HG03442 (cell line): ENCODE data around the gene PTPRF.

Source experiments
- ATAC-seq: cut with Tn5 transposase; IDR thresholded peaks from one replicate; pipeline ENCODE4 v1.9.1; 2021; ENCODE audit warnings: mild to moderate bottlenecking, moderate library complexity; ENCODE audit not compliant: unreplicated experiment

PTPRF gene

GRCh38 chr1:43600033-43601020 is 69.6 kb downstream of the PTPRF start:
- no peak for ATAC-seq

- no peak for ATAC-seq
Measured at GRCh38 chr1:43602990-43603389, 72.3 kb downstream of the PTPRF start.

- ATAC-seq: no peak
Measured at GRCh38 chr1:43604192-43604591, 73.5 kb downstream of the PTPRF start.

DNA sequence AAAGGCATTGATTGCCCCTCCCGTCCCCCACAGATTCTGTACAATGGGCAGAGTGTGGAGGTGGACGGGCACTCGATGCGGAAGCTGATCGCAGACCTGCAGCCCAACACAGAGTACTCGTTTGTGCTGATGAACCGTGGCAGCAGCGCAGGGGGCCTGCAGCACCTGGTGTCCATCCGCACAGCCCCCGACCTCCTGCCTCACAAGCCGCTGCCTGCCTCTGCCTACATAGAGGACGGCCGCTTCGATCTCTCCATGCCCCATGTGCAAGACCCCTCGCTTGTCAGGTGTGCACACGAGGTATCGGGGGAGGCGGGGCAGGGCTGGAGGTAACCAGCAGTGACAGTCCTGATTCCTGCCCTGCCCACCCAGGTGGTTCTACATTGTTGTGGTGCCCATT is 74.5 kb downstream of the PTPRF start:
- no peak for ATAC-seq

GRCh38 chr1:43605766-43606165 is 75.1 kb downstream of the PTPRF start:
- no peak for ATAC-seq

- ATAC-seq: no peak
Measured at GRCh38 chr1:43606624-43607023, 75.9 kb downstream of the PTPRF start.

GRCh38 chr1:43608827-43609226 is 78.1 kb downstream of the PTPRF start:
- ATAC-seq: no peak

- no peak for ATAC-seq
Measured at GRCh38 chr1:43610339-43610738, 79.7 kb downstream of the PTPRF start.

DNA sequence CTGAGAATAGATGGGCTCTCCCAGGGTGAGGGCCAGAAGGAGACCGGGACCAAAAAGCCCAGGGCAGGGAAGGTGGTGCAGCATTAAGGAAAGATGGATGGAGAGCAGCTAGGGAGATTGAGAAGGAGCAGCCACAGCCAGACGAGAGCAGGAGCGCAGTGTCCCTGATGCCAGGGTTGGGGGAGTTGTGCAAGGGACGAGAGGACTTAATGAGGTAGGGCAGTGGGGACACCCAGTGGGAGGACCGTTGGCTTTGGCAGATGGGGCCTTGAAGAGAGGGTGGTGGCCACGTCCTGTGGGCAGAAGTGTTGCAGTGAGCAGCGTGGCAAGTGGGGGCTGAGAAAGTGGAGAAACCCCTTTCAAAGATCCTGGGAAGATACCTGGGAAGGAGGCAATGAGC is 81.3 kb downstream of the PTPRF start:
- no peak for ATAC-seq

DNA sequence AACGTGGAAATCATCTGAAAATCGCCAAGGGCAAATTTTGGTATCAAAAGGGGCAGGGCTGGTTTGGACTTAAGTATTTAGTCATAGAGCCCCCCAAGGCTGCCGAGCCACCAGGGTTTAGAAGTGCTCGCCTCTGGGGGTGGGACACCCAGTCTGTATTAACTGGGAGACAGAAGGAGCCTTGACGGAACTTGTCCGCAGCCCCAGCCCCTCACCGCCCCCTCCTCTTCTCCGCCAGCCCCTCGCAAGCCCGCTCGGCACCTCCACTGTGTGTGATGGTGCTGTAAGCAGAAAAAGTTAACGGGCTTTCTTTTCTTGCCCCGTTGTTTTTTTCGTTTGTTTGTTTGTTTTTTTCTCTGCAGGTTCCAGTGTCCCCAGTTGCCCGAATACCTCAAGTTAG is 81.7 kb downstream of the PTPRF start:
- ATAC-seq: no peak

GRCh38 chr1:43613075-43613942 is 82.6 kb downstream of the PTPRF start:
- ATAC-seq: no peak

DNA sequence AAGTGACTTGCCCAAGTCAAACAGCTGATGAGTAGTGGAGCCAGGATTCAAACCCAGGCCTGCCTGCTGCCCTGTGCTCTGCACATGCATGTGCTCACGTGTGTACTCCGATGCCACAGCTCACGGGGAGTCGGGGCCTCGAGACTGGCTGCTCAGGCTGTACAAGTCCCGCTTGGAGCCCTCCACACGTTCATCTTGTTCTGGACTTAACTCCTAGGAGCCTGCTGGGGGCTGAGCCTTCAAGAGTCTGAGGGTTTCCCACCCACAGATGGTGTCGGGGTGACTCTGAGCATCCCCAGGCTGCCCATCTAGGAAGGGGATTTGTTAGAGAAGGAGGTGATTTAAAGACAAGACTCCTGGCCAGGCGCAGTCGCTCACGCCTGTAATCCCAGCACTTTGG is 83.5 kb downstream of the PTPRF start:
- ATAC-seq: no peak

GRCh38 chr1:43614891-43615290 is 84.2 kb downstream of the PTPRF start:
- no peak for ATAC-seq

- ATAC-seq: no peak
Measured at GRCh38 chr1:43616383-43616782, 85.7 kb downstream of the PTPRF start.

DNA sequence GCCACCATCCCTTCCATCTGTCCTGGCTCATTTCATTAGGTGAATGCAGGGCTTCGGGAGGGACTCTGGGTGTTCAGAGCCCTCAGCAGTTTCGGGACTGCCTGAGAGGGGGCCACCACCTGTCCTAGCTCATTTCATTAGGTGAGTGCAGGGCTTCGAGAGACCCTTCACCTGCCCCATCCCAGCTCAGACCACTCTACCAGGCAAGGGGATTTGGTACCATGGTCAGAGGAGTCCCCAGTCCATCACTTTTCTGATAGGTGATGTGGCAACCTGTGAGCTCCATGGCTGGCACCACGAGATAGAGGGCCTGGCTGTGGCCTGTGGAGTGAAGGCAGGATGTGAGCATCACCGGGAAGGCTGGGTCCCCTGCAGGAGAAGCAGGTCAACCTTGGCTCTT is 86.3 kb downstream of the PTPRF start:
- ATAC-seq: no peak

DNA sequence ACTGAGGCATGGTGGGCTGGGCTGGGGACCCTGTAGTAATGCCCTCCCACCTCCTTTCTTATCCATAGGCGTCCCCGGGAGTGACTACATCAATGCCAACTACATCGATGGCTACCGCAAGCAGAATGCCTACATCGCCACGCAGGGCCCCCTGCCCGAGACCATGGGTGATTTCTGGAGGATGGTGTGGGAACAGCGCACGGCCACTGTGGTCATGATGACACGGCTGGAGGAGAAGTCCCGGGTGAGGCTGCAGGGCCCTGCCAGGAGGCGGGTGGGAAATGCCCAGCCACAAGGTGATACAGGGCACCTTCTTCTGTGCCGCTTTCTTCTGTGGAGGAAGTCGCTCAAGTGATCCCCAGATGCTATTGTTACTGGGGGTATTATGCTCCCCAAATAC is 87.0 kb downstream of the PTPRF start:
- no peak for ATAC-seq

DNA sequence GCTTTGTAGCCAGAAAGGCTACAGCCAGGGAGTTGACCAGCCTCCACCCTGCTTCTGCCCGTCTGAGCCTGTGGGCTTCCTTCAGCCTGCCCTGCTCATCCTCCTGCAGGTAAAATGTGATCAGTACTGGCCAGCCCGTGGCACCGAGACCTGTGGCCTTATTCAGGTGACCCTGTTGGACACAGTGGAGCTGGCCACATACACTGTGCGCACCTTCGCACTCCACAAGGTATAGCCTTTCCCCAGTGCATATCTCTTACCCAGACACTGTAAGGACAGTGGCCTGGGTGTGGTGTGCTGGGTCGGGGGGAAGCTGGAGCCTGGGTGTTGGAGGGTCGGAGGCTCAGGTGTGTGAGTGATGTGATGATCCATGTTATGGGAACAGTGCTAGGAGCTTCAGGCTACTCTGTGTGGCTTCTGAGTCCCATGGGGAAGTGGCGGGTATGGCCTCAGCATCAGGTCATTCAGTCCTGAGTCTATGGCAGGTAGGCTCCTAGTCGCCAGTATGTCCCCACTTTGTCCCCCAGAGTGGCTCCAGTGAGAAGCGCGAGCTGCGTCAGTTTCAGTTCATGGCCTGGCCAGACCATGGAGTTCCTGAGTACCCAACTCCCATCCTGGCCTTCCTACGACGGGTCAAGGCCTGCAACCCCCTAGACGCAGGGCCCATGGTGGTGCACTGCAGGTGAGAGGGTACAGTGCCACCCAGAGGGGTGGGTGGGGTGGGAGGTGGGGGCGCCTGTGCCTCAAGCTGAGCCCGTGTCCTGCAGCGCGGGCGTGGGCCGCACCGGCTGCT is 88.0 kb downstream of the PTPRF start:
- no peak for ATAC-seq

DNA sequence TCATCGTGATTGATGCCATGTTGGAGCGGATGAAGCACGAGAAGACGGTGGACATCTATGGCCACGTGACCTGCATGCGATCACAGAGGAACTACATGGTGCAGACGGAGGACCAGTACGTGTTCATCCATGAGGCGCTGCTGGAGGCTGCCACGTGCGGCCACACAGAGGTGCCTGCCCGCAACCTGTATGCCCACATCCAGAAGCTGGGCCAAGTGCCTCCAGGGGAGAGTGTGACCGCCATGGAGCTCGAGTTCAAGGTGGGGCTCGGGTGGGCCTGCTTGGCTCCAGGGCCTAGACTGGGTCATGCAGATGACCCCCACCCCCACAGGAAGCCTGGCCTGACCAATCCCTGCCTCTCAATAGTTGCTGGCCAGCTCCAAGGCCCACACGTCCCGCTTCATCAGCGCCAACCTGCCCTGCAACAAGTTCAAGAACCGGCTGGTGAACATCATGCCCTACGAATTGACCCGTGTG is 88.7 kb downstream of the PTPRF start:
- ATAC-seq: no peak

- ATAC-seq: no peak
Measured at GRCh38 chr1:43619996-43620920, 89.6 kb downstream of the PTPRF start.

DNA sequence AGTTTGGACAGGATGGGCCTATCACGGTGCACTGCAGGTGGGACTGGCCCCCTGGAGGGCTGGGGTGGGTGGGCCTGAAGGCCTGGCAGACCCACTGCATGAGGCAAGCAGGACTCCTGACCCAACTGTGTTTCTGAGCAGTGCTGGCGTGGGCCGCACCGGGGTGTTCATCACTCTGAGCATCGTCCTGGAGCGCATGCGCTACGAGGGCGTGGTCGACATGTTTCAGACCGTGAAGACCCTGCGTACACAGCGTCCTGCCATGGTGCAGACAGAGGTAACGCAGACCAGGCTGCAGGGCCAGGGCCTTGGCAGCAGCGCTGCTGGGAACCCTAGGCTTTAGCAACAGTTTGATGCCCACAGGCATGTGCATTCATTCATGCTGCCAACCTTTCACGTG is 90.3 kb downstream of the PTPRF start:
- ATAC-seq: no peak
